Measurements from ENCODE around the gene SLC27A2. TPM values are rescaled to one million over a fixed set of nuclear protein-coding genes. Genes with fewer than 3 reads are reported as not detected.

The SLC27A2 gene
- polyA plus RNA-seq, 1 donor = 29.6 TPM

- no peak for DNase-seq
- Histone ChIP-seq H3K4me3 (ENCODE audit: low read length) (no peak overlapping the region), H3K27ac (ENCODE audit: low read length) (no peak overlapping the region), H3K36me3 (ENCODE audit: control insufficient read depth, insufficient read depth, low read length) (no peaks in the 10 kb centered on the region), H3K27me3 (ENCODE audit: control insufficient read depth, insufficient read depth, low read length) (peaks cover 7% of the 10 kb centered on the region), H3K4me1 (ENCODE audit: control insufficient read depth, insufficient read depth, low read length) (peaks cover 6% of the 10 kb centered on the region), H3K9me3 (ENCODE audit: control insufficient read depth, low read depth, low read length) (no peaks in the 10 kb centered on the region)
- 100% methylated on average over 2 of the region's 3 CpGs for WGBS (ENCODE audit: insufficient coverage, low lambda C conversion rate)
Observed at GRCh38 chr15:50180091-50180490, 1.9 kb upstream of the SLC27A2 start.

DNA sequence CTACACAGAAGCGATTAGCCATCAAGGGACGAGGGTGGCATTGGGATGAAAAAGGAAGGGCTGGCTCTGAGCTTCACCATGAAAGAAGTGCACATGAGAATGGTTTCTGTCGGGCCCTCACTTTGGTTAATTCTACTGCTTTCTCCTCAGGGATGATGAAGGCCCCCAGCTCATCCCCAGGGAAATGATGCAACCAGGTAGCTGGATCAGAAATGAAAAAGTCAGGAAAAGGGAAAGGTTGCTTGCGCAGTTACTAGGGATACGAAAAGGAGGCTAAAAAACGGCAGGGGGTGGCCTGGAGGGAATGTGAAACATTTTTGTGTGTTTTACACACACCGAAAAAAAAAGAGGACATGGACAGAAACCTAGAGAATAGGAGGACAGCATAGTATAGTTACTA lies 1.4 kb upstream of the SLC27A2 start:
- H3K9me3 ChIP-seq (ENCODE audit: control insufficient read depth, low read depth, low read length) = no peaks in the 10 kb centered on the region
- no peaks in the 10 kb centered on the region for H3K36me3 ChIP-seq (ENCODE audit: control insufficient read depth, insufficient read depth, low read length)
- H3K4me1 ChIP-seq (ENCODE audit: control insufficient read depth, insufficient read depth, low read length) = peaks cover 6% of the 10 kb centered on the region
- H3K27me3 ChIP-seq (ENCODE audit: control insufficient read depth, insufficient read depth, low read length) = peaks cover 7% of the 10 kb centered on the region
- WGBS (ENCODE audit: insufficient coverage, low lambda C conversion rate) = 76% methylated on average over 5 of the region's 7 CpGs
- DNase-seq = no peak
- H3K27ac ChIP-seq (ENCODE audit: low read length) = no peak overlapping the region
- H3K4me3 ChIP-seq (ENCODE audit: low read length) = no peak overlapping the region

DNA sequence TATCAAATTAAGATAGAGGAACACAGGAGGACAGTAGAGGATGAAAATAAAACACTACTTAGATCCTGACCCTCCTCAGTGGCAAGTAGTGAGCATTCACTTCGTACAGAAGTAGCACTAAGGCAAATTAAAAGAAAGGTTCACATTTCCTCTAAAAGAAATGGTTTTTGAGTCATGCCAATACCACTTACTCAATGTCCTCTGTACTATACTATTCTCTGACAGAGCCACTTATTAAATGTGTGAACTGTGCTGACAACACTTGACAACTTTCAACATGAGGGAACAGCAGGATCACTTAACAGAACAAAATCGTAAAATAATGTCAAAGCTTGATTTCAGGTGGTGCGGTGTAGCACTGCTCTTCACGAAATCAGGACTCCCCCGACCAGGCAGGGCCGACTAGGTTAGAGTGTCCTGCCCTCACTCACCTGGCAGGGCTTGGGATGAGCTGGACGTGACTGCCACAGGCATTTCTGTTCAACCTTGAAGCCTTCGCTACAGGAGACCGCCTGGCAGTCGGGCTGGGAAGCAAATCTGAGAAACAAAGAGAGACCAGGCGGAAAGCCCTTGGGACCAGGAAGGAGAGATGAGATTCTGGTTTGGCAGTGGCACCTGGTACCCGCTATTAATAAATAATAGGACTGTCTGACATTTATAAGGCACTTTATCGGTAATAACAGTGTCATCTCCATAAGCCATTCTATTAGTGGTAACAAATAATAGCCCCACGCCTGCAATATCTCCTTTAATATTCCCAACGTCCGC lies 611 bp upstream of the SLC27A2 start:
- peaks cover 6% of the 10 kb centered on the region for H3K4me1 ChIP-seq (ENCODE audit: control insufficient read depth, insufficient read depth, low read length)
- H3K27ac ChIP-seq (ENCODE audit: low read length) = peak overlapping the region; percentile 41
- H3K4me3 ChIP-seq (ENCODE audit: low read length) = peak overlapping the region; percentile 75
- H3K27me3 ChIP-seq (ENCODE audit: control insufficient read depth, insufficient read depth, low read length) = peaks cover 7% of the 10 kb centered on the region
- no peak for DNase-seq
- no peaks in the 10 kb centered on the region for H3K9me3 ChIP-seq (ENCODE audit: control insufficient read depth, low read depth, low read length)
- WGBS (ENCODE audit: insufficient coverage, low lambda C conversion rate) = 50% methylated on average over 2 of the region's 16 CpGs
- H3K36me3 ChIP-seq (ENCODE audit: control insufficient read depth, insufficient read depth, low read length) = no peaks in the 10 kb centered on the region

GRCh38 chr15:50182219-50183013 lies 420 bp downstream of the SLC27A2 start:
- peaks cover 16% of the 10 kb centered on the region for H3K4me1 ChIP-seq (ENCODE audit: control insufficient read depth, insufficient read depth, low read length)
- no peaks in the 10 kb centered on the region for H3K36me3 ChIP-seq (ENCODE audit: control insufficient read depth, insufficient read depth, low read length)
- peak in 1 of 2 donors; percentile 83 for DNase-seq
- peak overlapping the region; percentile 75 for H3K4me3 ChIP-seq (ENCODE audit: low read length)
- H3K9me3 ChIP-seq (ENCODE audit: control insufficient read depth, low read depth, low read length) = no peaks in the 10 kb centered on the region
- WGBS (ENCODE audit: insufficient coverage, low lambda C conversion rate) = no CpG with 5 or more reads among the region's 80 CpGs
- H3K27me3 ChIP-seq (ENCODE audit: control insufficient read depth, insufficient read depth, low read length) = peaks cover 7% of the 10 kb centered on the region
- H3K27ac ChIP-seq (ENCODE audit: low read length) = peak overlapping the region; percentile 36

DNA sequence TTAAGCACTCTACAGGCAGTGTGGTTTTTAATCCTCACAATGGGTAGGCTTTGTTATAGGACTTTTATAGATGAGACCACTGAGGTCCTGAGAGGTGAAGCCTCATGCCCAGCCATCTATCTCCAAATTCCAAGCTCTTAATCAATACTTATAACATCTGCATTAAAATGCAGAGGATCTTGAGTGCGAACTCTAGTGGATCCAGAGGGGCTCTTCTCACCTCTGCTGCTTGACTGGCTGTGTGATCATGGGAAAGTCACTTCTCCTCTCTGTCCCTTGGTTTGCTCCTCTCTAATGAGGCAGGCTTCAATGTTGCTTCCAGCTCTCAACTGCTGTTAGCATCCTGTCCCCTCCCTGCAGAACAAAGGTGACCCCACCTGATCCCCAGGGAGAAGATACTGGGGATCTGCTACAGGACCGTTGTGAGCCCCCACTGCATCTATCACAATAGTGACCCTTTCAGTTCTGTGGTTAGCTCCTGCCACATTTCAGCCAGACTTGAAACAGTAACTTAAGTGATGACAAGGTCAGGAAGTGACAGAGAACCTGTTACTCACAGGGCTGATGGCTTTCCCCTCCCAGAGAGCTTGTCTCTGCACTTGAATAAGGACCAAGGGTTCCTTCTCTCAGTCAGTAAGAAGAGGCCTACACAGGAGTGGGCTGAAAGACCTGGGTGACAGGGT lies 1.3 kb downstream of the SLC27A2 start:
- Histone ChIP-seq H3K9me3 (ENCODE audit: control insufficient read depth, low read depth, low read length) (no peaks in the 10 kb centered on the region), H3K27ac (ENCODE audit: low read length) (peak overlapping the region; percentile 36), H3K36me3 (ENCODE audit: control insufficient read depth, insufficient read depth, low read length) (no peaks in the 10 kb centered on the region), H3K4me3 (ENCODE audit: low read length) (peak overlapping the region; percentile 75), H3K27me3 (ENCODE audit: control insufficient read depth, insufficient read depth, low read length) (peaks cover 7% of the 10 kb centered on the region), H3K4me1 (ENCODE audit: control insufficient read depth, insufficient read depth, low read length) (peaks cover 17% of the 10 kb centered on the region)
- WGBS (ENCODE audit: insufficient coverage, low lambda C conversion rate) = no CpG with 5 or more reads among the region's 2 CpGs
- DNase-seq = peak in 1 of 2 donors; percentile 53

- WGBS (ENCODE audit: insufficient coverage, low lambda C conversion rate) = no CpG with 5 or more reads among the region's 3 CpGs
- peaks cover 20% of the 10 kb centered on the region for H3K4me1 ChIP-seq (ENCODE audit: control insufficient read depth, insufficient read depth, low read length)
- DNase-seq = peak in 1 of 2 donors; percentile 80
- H3K36me3 ChIP-seq (ENCODE audit: control insufficient read depth, insufficient read depth, low read length) = no peaks in the 10 kb centered on the region
- H3K9me3 ChIP-seq (ENCODE audit: control insufficient read depth, low read depth, low read length) = no peaks in the 10 kb centered on the region
- H3K4me3 ChIP-seq (ENCODE audit: low read length) = no peak overlapping the region
- H3K27ac ChIP-seq (ENCODE audit: low read length) = peak overlapping the region; percentile 36
- peaks cover 7% of the 10 kb centered on the region for H3K27me3 ChIP-seq (ENCODE audit: control insufficient read depth, insufficient read depth, low read length)
Observed at GRCh38 chr15:50184863-50185504, 3.0 kb downstream of the SLC27A2 start.

DNA sequence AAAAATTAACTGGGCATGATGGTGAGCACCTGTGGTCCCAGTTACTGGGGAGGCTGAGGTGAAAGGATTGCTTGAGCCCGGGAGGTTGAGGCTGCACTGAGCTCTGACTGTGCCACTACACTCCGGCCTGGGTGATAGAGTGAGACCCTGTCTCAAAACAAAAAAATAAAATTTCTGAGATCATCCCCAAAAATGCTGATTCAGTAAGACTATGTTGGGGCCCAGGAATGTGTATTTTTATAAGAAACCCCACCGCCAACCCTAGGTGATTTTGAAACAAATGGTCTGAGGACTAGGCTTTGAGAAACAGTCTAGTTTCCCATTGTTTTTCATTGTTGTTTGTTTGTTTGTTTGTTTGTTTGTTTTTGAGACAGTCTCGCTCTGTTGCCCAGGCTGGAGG lies 4.1 kb downstream of the SLC27A2 start:
- Histone ChIP-seq H3K36me3 (ENCODE audit: control insufficient read depth, insufficient read depth, low read length) (no peaks in the 10 kb centered on the region), H3K9me3 (ENCODE audit: control insufficient read depth, low read depth, low read length) (no peaks in the 10 kb centered on the region), H3K4me1 (ENCODE audit: control insufficient read depth, insufficient read depth, low read length) (peaks cover 26% of the 10 kb centered on the region), H3K27ac (ENCODE audit: low read length) (no peak overlapping the region), H3K4me3 (ENCODE audit: low read length) (no peak overlapping the region), H3K27me3 (ENCODE audit: control insufficient read depth, insufficient read depth, low read length) (peaks cover 7% of the 10 kb centered on the region)
- DNase-seq = no peak
- 100% methylated on average over 1 of the region's 4 CpGs for WGBS (ENCODE audit: insufficient coverage, low lambda C conversion rate)

- no CpG with 5 or more reads among the region's 1 CpG for WGBS (ENCODE audit: insufficient coverage, low lambda C conversion rate)
- H3K4me1 ChIP-seq (ENCODE audit: control insufficient read depth, insufficient read depth, low read length) = peaks cover 30% of the 10 kb centered on the region
- peaks cover 5% of the 10 kb centered on the region for H3K27me3 ChIP-seq (ENCODE audit: control insufficient read depth, insufficient read depth, low read length)
- no peak for DNase-seq
- no peaks in the 10 kb centered on the region for H3K9me3 ChIP-seq (ENCODE audit: control insufficient read depth, low read depth, low read length)
- peak overlapping the region; percentile 15 for H3K27ac ChIP-seq (ENCODE audit: low read length)
- no peak overlapping the region for H3K4me3 ChIP-seq (ENCODE audit: low read length)
- no peaks in the 10 kb centered on the region for H3K36me3 ChIP-seq (ENCODE audit: control insufficient read depth, insufficient read depth, low read length)
Observed at GRCh38 chr15:50186752-50187151, 4.8 kb downstream of the SLC27A2 start.

GRCh38 chr15:50187525-50187924 lies 5.5 kb downstream of the SLC27A2 start:
- no peaks in the 10 kb centered on the region for H3K9me3 ChIP-seq (ENCODE audit: control insufficient read depth, low read depth, low read length)
- peaks cover 30% of the 10 kb centered on the region for H3K4me1 ChIP-seq (ENCODE audit: control insufficient read depth, insufficient read depth, low read length)
- no peak overlapping the region for H3K4me3 ChIP-seq (ENCODE audit: low read length)
- WGBS (ENCODE audit: insufficient coverage, low lambda C conversion rate) = 60% methylated on average over 1 of the region's 2 CpGs
- peak in 1 of 2 donors; percentile 73 for DNase-seq
- peak overlapping the region; percentile 15 for H3K27ac ChIP-seq (ENCODE audit: low read length)
- no peaks in the 10 kb centered on the region for H3K36me3 ChIP-seq (ENCODE audit: control insufficient read depth, insufficient read depth, low read length)
- H3K27me3 ChIP-seq (ENCODE audit: control insufficient read depth, insufficient read depth, low read length) = peaks cover 3% of the 10 kb centered on the region

- 83% methylated on average over 1 of the region's 2 CpGs for WGBS (ENCODE audit: insufficient coverage, low lambda C conversion rate)
- Histone ChIP-seq H3K4me1 (ENCODE audit: control insufficient read depth, insufficient read depth, low read length) (peaks cover 32% of the 10 kb centered on the region), H3K4me3 (ENCODE audit: low read length) (no peak overlapping the region), H3K36me3 (ENCODE audit: control insufficient read depth, insufficient read depth, low read length) (no peaks in the 10 kb centered on the region), H3K27me3 (ENCODE audit: control insufficient read depth, insufficient read depth, low read length) (no peaks in the 10 kb centered on the region), H3K9me3 (ENCODE audit: control insufficient read depth, low read depth, low read length) (no peaks in the 10 kb centered on the region), H3K27ac (ENCODE audit: low read length) (no peak overlapping the region)
- no peak for DNase-seq
Observed at GRCh38 chr15:50187997-50188396, 6.0 kb downstream of the SLC27A2 start.

Data from large intestine (tissue), 3 donors.